BLaER1 treated with 17β-estradiol and CSF1 and Interleukin-3, amounts not matched to agents 10 nM and 100 nM (cell line): ENCODE measurements around the gene ATRN.
A peak's percentile ranks its signal among the peaks of the same experiment; 100 is the strongest.

ENCODE experiments used
- H3K27ac ChIP-seq, 11 experiments: shearing (Covaris generic); formaldehyde crosslinking; 2 replicates each; pipeline ENCODE4 v1.8.1; 2022
- H3K27me3 ChIP-seq, 11 experiments: shearing (Covaris generic); formaldehyde crosslinking; 2 replicates each; pipeline ENCODE4 v1.8.1; 2022
- H3K36me3 ChIP-seq, 11 experiments: shearing (Covaris generic); formaldehyde crosslinking; 2 replicates each; pipeline ENCODE4 v1.8.1; 2022
- H3K4me1 ChIP-seq, 10 experiments: shearing (Covaris generic); formaldehyde crosslinking; 2 replicates each; pipeline ENCODE4 v1.8.1; 2022
- H3K4me2 ChIP-seq, 11 experiments: shearing (Covaris generic); formaldehyde crosslinking; 2 replicates each; pipeline ENCODE4 v1.8.1; 2022
- H3K4me3 ChIP-seq, 10 experiments: shearing (Covaris generic); formaldehyde crosslinking; 2 replicates each; pipeline ENCODE4 v1.8.1; 2022
- H3K9ac ChIP-seq, 11 experiments: shearing (Covaris generic); formaldehyde crosslinking; 2 replicates each; pipeline ENCODE4 v1.8.1; 2022
- H3K9me3 ChIP-seq, 11 experiments: shearing (Covaris generic); formaldehyde crosslinking; replicated peaks in 1 of 11; 2 replicates each; pipeline ENCODE4 v1.8.1; 2022
- H4K20me1 ChIP-seq, 11 experiments: shearing (Covaris generic); formaldehyde crosslinking; 2 replicates each; pipeline ENCODE4 v1.8.1; 2022
- Cebpa-rat ChIP-seq, 11 experiments: shearing (Covaris generic); IDR thresholded peaks; 2 replicates each; pipeline ENCODE4 v1.8.1; 2022

The ATRN gene

DNA sequence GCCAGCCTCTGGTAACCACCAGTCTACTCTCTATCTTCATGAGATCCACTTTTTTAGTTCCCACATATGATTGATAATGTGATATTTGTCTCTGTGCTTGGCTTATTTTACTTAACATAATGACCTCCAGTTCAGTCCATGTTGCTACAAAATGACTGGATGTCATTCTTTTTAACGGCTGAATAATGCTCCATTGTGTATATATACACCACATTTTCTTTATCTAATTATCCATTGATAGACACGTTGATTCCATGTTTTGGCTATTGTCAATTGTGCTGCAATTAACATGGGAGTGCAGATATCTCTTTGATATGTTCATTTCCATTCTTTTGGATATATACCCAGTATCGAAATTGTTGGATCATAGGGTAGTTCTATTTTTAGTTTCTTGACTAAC lies 89.3 kb downstream of the ATRN start:
- Histone ChIP-seq H3K9me3 (no peaks in the 10 kb centered on the region), H3K4me2 (peak overlapping the region; percentile 22 to 85 (median 74); a peak in 21 of 22 replicates)

DNA sequence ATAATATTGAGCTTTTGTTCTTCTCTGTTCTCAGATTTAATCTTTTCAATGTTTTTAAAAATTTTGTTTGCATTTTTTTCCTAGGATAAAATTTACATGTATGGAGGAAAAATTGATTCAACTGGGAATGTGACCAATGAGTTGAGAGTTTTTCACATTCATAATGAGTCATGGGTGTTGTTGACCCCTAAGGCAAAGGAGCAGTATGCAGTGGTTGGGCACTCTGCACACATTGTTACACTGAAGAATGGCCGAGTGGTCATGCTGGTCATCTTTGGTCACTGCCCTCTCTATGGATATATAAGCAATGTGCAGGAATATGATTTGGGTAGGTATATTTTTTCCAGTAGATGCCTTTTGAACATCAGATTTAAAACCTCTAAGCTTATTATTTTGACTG lies 89.8 kb downstream of the ATRN start:
- Histone ChIP-seq H3K9ac (no peak overlapping the region), H4K20me1 (no peaks in the 10 kb centered on the region), H3K27me3 (no peaks in the 10 kb centered on the region), H3K36me3 (peaks cover 13 to 43% (median 27%) of the 10 kb centered on the region in 11 experiments), H3K4me1 (peaks cover 18 to 73% (median 41%) of the 10 kb centered on the region in 10 experiments), H3K4me2 (peak overlapping the region in 7 of 11 experiments; percentile 64 to 85 (median 81); a peak in 13 of 22 replicates), H3K9me3 (no peaks in the 10 kb centered on the region), H3K27ac (peak overlapping the region in 6 of 11 experiments; percentile 54 to 81 (median 77); a peak in 9 of 22 replicates), H3K4me3 (no peak overlapping the region)
- no peak for TF ChIP-seq Cebpa-rat (IDR thresholded peaks at IDR 0.05)

More for the DNA sequence above, 89.3 kb downstream of the ATRN start:
- H3K4me3 ChIP-seq, result no peak overlapping the region
- no peak for TF ChIP-seq Cebpa-rat (IDR thresholded peaks at IDR 0.05)
- peak overlapping the region in 2 of 11 experiments; percentile 50 to 52; a peak in 5 of 22 replicates for H3K9ac ChIP-seq
- no peaks in the 10 kb centered on the region for H4K20me1 ChIP-seq
- H3K27ac ChIP-seq, result peak overlapping the region in 9 of 11 experiments; percentile 50 to 81 (median 68); a peak in 15 of 22 replicates
- no peaks in the 10 kb centered on the region for H3K27me3 ChIP-seq
- peaks cover 22 to 77% (median 46%) of the 10 kb centered on the region in 10 experiments for H3K4me1 ChIP-seq
- peaks cover 11 to 39% (median 23%) of the 10 kb centered on the region in 11 experiments for H3K36me3 ChIP-seq

DNA sequence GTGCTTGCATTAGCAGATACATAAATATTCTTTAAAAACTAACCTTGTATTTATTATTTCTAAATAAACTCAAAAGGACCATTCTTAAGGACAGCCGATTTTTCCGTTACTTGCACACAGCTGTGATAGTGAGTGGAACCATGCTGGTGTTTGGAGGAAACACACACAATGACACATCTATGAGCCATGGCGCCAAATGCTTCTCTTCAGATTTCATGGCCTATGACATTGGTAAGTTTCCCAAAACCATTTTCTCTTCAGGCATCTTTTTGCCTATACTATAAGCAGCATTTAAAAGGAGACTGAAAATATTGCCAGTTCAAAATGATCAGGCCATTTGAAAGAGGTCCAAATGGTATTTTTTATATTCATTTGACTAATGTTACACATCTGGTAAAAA lies 92.3 kb downstream of the ATRN start:
- no peak overlapping the region for H3K4me3 ChIP-seq
- no peak for TF ChIP-seq Cebpa-rat (IDR thresholded peaks at IDR 0.05)
- no peaks in the 10 kb centered on the region for H3K27me3 ChIP-seq
- H3K4me1 ChIP-seq, result peaks cover 13 to 50% (median 21%) of the 10 kb centered on the region in 10 experiments
- H3K36me3 ChIP-seq, result peaks cover 22 to 66% (median 52%) of the 10 kb centered on the region in 11 experiments
- H3K27ac ChIP-seq, result no peak overlapping the region
- H4K20me1 ChIP-seq, result no peaks in the 10 kb centered on the region
- H3K4me2 ChIP-seq, result no peak overlapping the region
- H3K9me3 ChIP-seq, result no peaks in the 10 kb centered on the region
- H3K9ac ChIP-seq, result no peak overlapping the region

DNA sequence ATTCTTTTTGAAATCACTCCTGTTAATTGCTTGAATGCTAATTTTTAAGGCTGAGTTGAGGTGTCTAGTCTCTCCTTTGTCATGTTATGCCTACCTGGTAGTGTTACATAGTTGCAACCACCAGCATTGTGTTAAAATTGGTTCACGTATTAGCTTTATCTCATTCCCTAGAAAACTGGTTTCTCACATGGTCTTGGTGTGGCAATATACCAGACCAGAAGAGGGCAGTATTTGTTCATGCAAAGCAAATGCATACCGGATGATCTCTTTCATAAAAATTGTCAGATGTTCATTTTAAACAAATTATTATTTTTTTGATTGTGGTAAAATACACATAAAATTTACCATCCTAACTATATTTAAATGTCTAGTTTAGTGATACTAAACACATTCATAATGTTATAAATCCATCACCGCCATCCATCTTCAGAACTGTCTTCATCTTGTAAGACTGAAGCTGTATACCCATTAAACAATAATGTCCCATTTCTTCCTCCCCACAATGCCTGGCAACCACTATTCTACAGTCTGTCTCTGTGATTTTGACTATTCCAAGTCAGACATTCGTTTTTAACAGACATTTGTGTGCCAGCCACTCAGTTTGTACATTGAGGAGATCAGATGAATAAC lies 92.8 kb downstream of the ATRN start:
- TF ChIP-seq Cebpa-rat (IDR thresholded peaks at IDR 0.05), result no peak
- no peaks in the 10 kb centered on the region for H3K9me3 ChIP-seq
- H3K36me3 ChIP-seq, result peaks cover 22 to 69% (median 57%) of the 10 kb centered on the region in 11 experiments
- H3K4me1 ChIP-seq, result peaks cover 13 to 46% (median 21%) of the 10 kb centered on the region in 10 experiments
- H3K9ac ChIP-seq, result no peak overlapping the region
- H3K4me3 ChIP-seq, result no peak overlapping the region
- no peaks in the 10 kb centered on the region for H3K27me3 ChIP-seq
- H4K20me1 ChIP-seq, result no peaks in the 10 kb centered on the region
- H3K27ac ChIP-seq, result no peak overlapping the region
- H3K4me2 ChIP-seq, result no peak overlapping the region

DNA sequence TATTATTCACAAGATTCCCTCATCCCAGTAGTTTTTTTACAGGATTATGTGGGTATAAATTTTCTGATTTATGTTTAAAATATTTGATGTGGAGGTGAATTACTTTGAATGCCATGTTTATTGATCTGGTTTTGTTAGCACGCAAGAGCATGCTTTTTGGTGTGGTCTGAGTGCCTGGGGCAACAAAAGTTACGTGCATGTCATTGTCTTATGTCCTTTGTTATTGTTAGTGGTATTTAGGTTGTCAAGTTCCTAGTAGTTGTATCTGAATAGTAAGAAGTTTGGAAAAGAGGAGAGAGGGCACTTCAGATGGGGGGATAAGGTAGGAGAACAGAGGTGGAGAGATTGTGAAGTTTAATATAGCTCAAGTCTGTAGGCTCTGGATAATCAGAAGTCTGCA lies 95.0 kb downstream of the ATRN start:
- no peak for TF ChIP-seq Cebpa-rat (IDR thresholded peaks at IDR 0.05)
- Histone ChIP-seq H3K27ac (no peak overlapping the region), H3K9ac (no peak overlapping the region), H3K9me3 (no peaks in the 10 kb centered on the region), H3K4me1 (peaks cover 0 to 24% (median 2%) of the 10 kb centered on the region in 10 experiments; a peak in 10 of 20 replicates), H3K36me3 (peaks cover 18 to 77% (median 68%) of the 10 kb centered on the region in 11 experiments), H3K4me2 (no peak overlapping the region), H3K27me3 (no peaks in the 10 kb centered on the region), H4K20me1 (peaks cover 0 to 6% (median 0%) of the 10 kb centered on the region in 11 experiments; a peak in 1 of 22 replicates), H3K4me3 (no peak overlapping the region)

DNA sequence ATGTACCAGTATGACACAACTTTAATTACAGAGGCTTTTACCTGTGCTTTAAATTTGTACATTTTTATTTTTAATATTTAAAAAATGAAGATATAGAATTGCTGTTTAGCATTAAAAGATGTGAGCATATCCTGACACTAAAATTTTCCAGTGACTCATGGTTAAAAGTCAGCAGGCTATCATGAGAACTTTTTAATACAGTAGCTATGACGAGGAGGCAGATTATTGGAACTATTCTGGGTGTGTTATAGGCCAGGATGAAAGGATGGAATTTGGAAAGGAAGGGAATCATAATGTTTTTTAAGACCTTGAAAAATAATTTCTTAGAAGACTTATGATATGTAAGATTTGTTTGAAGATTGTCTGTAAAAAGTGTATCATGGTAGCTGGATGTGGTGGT lies 101.3 kb downstream of the ATRN start:
- Histone ChIP-seq H3K27me3 (no peaks in the 10 kb centered on the region), H4K20me1 (peaks cover 0 to 12% (median 0%) of the 10 kb centered on the region in 11 experiments; a peak in 4 of 22 replicates), H3K9ac (no peak overlapping the region), H3K4me1 (peaks cover 0 to 6% (median 1%) of the 10 kb centered on the region in 10 experiments; a peak in 6 of 20 replicates), H3K4me3 (no peak overlapping the region), H3K36me3 (peaks cover 42 to 88% (median 63%) of the 10 kb centered on the region in 11 experiments), H3K9me3 (no peaks in the 10 kb centered on the region), H3K4me2 (no peak overlapping the region), H3K27ac (no peak overlapping the region)
- TF ChIP-seq Cebpa-rat (IDR thresholded peaks at IDR 0.05), result no peak

DNA sequence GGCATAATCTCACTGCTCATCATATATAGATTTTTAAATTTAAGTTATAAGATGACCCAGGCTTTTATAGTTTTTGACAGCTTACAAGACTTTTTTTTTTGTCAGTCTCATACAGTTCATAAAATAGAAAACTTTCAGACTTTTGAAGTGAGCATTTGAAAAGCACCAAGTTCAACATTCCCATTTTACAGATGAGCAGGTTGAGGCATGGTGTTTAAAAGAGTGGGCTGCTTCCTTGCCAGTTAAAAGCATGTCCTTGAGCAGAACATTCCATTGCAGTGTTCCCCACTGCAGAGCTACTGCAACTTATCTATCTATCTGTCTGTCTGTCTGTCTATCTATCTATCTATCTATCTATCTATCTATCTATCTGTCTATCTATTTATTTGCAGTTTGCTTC lies 105.5 kb downstream of the ATRN start:
- H3K27me3 ChIP-seq, result no peaks in the 10 kb centered on the region
- H3K4me1 ChIP-seq, result peaks cover 0 to 12% (median 3%) of the 10 kb centered on the region in 10 experiments; a peak in 8 of 20 replicates
- no peaks in the 10 kb centered on the region for H3K9me3 ChIP-seq
- H4K20me1 ChIP-seq, result peaks cover 0 to 1% (median 0%) of the 10 kb centered on the region in 11 experiments; a peak in 3 of 22 replicates
- no peak overlapping the region for H3K27ac ChIP-seq
- peaks cover 61 to 94% (median 83%) of the 10 kb centered on the region in 11 experiments for H3K36me3 ChIP-seq
- no peak overlapping the region for H3K4me3 ChIP-seq
- TF ChIP-seq Cebpa-rat (IDR thresholded peaks at IDR 0.05), result no peak
- no peak overlapping the region for H3K4me2 ChIP-seq
- H3K9ac ChIP-seq, result no peak overlapping the region

DNA sequence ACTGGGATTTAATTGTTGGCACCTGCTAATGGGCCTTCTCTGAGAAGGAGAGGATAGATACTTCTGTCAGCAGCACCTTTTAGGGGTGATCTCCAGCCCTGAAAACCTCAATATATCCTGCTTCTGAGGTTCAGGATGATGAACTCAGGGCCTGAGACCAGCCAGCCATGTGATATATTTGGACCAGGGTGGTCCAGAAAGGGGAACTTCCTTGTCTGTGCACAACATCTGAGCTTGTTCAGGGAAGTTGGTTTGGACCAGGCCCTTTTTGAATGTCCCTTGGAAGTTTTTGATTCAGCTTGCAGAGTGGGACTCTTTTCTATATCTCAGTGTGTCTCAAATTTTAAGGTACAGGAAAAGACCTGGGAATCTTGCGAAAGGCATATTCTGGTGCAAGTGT lies 106.5 kb downstream of the ATRN start:
- H3K9ac ChIP-seq, result no peak overlapping the region
- no peak for TF ChIP-seq Cebpa-rat (IDR thresholded peaks at IDR 0.05)
- H3K27ac ChIP-seq, result no peak overlapping the region
- no peaks in the 10 kb centered on the region for H3K9me3 ChIP-seq
- no peaks in the 10 kb centered on the region for H3K27me3 ChIP-seq
- 0 out of 22 replicates have a peak overlapping the region, but pooled peaks of 1 of the 11 experiments have one; percentile 4 for H3K4me2 ChIP-seq
- H3K4me1 ChIP-seq, result peaks cover 0 to 12% (median 3%) of the 10 kb centered on the region in 10 experiments; a peak in 8 of 20 replicates
- H3K4me3 ChIP-seq, result no peak overlapping the region
- H3K36me3 ChIP-seq, result peaks cover 70 to 100% (median 93%) of the 10 kb centered on the region in 11 experiments
- H4K20me1 ChIP-seq, result no peaks in the 10 kb centered on the region; a peak in 2 of 22 replicates

DNA sequence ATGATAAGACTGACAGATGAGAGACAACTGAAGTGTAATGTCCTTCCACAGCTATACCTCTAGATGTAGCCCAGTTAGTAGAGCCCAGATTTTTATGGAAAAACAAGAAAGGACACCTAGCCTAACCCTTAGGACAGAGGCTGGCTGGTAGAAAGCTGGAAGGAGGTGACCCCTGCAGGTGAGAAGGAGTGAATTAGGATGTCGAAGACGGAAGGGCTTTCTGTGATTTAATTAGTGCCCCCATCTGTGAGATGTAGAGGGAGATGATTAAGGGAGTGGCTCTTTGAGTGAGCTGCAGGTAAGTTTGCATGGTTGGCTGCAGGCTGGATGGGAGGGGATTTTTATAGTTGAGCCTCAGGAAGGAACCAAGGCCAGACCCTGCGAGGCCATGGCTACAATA lies 109.6 kb downstream of the ATRN start:
- H3K4me2 ChIP-seq, result no peak overlapping the region
- peaks cover 0 to 12% (median 3%) of the 10 kb centered on the region in 10 experiments; a peak in 8 of 20 replicates for H3K4me1 ChIP-seq
- no peak for TF ChIP-seq Cebpa-rat (IDR thresholded peaks at IDR 0.05)
- peaks cover 81 to 100% (median 95%) of the 10 kb centered on the region in 11 experiments for H3K36me3 ChIP-seq
- H4K20me1 ChIP-seq, result no peaks in the 10 kb centered on the region; a peak in 2 of 22 replicates
- no peak overlapping the region for H3K9ac ChIP-seq
- no peaks in the 10 kb centered on the region for H3K27me3 ChIP-seq
- H3K9me3 ChIP-seq, result no peaks in the 10 kb centered on the region
- no peak overlapping the region for H3K27ac ChIP-seq
- no peak overlapping the region for H3K4me3 ChIP-seq
